HG02571 (cell line): ENCODE measurements around the gene ZFP64.

Source experiments
- ATAC-seq: cut with Tn5 transposase; IDR thresholded peaks from one replicate; pipeline ENCODE4 v1.9.1; 2021; ENCODE audit warnings: mild to moderate bottlenecking, moderate library complexity; ENCODE audit not compliant: unreplicated experiment

Gene ZFP64

DNA sequence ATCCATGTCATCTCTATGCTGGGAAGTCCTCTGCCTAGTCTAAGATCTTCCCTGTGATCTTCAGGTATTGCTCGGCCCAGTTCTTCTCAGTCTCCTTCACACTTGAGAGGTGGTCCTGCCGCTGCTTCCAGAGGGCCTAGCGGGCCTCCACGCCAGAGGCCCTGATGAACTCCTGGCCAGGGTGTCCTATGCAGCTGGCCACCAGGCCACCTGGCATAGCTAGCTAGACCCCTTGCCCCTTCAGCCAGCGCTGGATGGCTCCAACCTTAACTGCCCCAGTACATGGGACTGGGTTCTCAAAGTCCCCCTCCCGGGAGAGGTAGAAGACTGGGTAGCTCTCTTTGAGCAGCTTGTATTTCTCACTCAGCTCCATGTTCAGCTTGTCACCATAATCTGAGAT lies 81.1 kb downstream of the ZFP64 start:
- ATAC-seq, result no peak

DNA sequence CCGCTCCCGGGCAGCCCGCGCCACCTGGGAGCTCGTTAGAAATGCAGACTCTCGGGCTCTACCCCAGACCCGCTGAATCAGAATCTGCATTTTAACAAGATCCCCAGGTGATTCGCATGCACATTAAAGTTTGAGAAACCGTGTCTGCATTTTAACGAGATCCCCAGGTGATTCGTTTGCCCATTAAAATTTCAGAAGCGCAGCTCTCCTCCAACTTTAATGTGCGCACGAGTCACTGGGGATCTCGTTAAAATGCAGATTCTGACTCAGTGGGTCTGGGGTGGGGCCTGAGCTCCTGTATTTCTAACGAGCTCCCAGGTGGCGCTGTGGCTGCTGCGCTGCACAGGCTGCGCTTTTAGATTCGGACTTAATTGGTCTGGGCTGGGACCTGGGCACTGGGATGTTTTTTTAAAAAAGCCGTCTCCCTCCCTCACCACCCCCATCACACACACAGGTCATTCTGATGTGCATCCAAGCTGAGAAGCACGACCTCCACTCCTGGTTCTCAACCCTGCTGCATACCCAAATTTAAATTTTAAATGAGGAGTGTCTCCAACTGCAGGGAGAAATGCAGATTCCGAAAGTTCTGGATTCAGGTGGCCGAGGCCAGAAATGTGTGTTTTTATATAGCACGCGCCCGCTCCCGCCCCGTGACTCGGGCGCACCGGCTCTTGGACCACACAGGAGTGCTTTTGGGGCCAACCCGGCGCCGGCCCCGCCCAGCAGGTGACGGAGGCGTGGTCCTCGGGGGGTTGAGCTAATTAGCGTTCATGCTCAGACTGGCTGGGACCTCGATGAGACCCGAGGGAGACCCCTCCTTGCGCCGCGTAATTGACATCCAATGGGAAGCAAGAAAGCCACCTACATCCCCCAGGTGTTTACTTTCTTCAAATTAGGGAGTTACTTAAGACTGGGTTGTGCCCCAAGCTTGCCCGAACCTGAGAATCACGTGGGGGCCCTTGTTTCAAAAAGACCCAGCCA lies 85.8 kb downstream of the ZFP64 start:
- ATAC-seq, result no peak

DNA sequence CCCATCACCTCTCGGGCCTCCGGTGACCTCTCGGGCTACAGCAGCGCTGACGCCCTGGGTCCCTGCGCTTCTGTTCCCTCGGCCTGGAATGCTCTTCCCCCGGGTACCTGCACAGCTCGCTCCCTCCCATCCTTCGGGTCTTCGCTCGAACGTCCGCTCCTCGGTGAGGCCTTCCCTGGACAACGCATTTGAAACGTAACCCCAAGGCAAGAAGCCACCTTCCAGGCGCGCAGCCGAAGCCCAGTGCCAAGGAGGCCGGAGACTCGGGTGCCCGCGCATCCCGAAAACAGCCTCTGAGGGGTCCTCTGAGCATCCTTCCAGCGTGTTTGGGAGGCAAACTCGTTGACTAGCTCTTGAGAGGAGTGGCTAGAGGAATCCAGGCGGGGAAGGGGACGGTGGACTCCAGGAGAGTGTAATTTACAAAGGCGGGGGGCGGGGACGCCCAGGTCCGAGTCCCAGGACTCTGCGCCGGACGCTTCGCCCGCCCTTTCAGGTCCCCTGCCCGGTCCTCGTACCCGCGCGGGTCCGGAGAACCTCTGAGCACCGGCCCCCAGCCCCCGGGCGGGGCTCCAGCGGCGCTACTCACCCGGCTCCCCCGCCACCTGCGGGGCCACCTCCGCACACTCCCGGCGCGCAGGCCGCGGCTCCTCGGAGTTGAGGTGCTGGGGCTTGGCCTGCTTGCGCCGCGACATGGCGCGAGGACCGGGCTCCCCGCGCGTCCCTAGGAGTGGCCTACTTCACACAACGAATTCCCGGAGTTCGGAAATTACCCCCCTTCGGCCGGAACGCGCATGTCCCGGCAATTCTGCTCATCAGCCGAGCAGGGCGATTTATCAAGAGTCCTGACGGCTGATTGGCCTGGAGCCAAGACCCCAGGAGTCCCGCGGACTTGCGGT lies 86.8 kb downstream of the ZFP64 start:
- no peak for ATAC-seq

DNA sequence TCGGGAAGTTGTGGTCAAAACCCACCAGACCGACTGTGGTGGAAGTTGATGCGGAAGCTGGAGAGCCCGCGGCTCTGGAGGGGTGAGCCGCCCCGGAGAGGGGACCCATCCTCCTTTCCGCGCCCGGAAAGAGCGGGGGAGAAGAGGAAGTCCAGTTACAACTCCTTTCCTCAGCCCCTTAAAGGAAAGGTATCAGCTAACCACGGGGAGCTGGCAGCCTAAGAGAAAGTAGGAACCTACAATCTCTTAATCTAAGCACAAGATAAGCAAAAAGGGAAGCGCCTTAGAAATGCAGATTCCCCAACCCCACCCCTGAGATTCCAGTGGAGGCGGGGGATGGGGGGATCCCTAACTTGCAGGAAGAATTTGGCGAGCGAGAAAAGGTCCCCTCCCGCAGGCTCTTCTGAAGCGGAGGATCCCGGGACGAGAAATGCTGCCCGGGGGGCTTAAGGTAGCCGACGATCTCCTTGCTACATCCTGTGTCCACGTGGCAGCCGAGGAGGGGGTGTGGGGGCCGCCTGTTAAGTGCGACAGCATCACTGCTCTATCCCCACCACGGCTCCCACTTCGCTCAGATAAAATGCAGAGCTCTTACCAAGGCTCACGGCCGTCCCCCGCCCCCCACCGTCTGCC lies 87.5 kb downstream of the ZFP64 start:
- ATAC-seq, result no peak

DNA sequence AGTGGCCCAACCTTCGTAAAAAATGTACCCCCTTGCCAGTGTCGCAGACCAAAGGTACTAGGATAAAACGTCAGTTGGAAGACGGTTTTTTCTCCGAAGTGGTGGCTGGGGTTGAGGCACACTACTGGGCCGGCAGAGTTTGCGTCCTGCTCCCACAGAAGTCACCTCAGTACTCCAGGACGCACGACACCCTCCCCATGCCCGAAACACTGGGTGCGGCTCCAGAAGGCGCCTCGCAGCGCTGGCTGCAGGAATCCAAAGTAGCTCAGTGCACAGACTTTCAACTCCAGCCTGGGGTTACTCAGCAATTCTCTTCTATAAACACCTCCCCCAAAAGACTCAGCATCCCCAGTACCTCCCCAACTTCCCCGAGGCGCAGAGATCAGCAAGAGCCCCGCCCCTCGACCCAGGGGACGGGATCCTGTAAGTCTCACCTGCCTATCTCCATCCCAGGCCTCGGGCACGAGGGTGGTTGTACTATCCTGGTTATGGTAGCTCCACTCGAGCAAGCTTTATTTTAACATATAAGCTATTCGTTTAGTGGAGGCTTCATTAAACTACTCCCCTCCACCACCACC lies 88.2 kb downstream of the ZFP64 start:
- ATAC-seq, result no peak

DNA sequence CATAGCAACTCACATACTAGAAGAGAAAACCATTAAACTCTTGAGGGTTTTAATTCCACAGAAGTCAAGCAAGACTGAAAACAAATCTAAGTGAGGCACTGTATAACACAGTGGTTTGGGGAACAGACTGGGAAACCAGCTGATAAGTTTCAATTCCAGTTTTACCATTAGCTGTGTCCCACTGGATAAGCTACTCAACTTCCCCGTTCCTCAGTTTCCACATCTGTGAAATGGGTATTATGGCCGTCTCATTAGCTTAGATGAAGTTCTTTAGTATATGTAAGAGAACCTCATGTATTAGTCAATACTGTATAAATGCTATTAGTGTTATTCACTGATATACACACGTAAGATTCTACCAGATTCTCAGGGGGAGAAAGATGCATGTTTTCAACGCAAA lies 89.0 kb downstream of the ZFP64 start:
- ATAC-seq, result no peak

DNA sequence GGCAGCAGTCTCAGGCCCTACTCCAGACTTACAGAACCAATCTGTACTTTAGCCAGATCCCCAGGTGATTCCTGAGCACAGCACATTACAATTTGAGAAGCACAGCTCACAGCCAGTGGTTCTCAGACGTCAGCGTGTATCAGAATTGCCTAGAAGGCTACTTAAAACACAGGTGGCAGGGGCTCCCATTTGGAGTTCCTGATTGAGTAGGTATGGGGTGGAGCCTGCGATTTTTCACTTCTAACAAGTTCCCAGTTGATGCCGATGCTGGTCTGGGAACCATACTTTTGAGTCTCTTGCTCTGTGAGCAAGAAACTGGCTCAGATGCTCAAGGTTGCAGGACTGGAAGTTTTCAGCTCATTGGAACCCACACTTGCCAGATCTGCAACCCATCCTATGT lies 89.5 kb downstream of the ZFP64 start:
- no peak for ATAC-seq
